Mesendoderm (in vitro differentiated cells): ENCODE measurements around the gene FOXP2.
"Not testable (repeated sequence)": the region's sequence is repeated elsewhere in the genome, so short reads cannot be mapped to it uniquely, and the experiment has no call there.

Experiments
- DNase-seq: peaks from one replicate; pipeline ENCODE4 v3.0.0; 2013
- H2AK5ac ChIP-seq: 2 replicates; pipeline ENCODE4 v1.6.1; 2013; ENCODE audit warnings: low read length, inconsistent platforms
- H2BK120ac ChIP-seq: 2 replicates; pipeline ENCODE4 v1.6.1; 2013; ENCODE audit warnings: low read depth, mild to moderate bottlenecking, low read length, moderate library complexity, mixed read lengths
- H2BK15ac ChIP-seq: replicated peaks from 2 replicates; pipeline ENCODE4 v1.6.1; 2013; ENCODE audit warnings: low read depth, mild to moderate bottlenecking, moderate library complexity
- H2BK5ac ChIP-seq: 2 replicates; pipeline ENCODE4 v1.6.1; 2013; ENCODE audit warnings: low read length, inconsistent platforms
- H3K18ac ChIP-seq: 2 replicates; pipeline ENCODE4 v1.6.1; 2013; ENCODE audit warnings: mild to moderate bottlenecking, low read length, mixed read lengths
- H3K23ac ChIP-seq: one replicate; pipeline ENCODE4 v1.6.1; 2013; ENCODE audit warnings: low read length
- H3K27ac ChIP-seq: 2 replicates; pipeline ENCODE4 v1.5.1; 2013; ENCODE audit warnings: low read depth, mild to moderate bottlenecking, inconsistent platforms, low read length, moderate library complexity
- H3K27me3 ChIP-seq: 2 replicates; pipeline ENCODE4 v1.6.1; 2013; ENCODE audit warnings: low read length, control low read depth, mild to moderate bottlenecking, inconsistent platforms; ENCODE audit not compliant: insufficient read depth, poor library complexity
- H3K36me3 ChIP-seq: 2 replicates; pipeline ENCODE4 v1.6.1; 2013; ENCODE audit warnings: low read length, inconsistent platforms; ENCODE audit not compliant: control insufficient read depth, insufficient read depth
- H3K4ac ChIP-seq: one replicate; pipeline ENCODE4 v1.6.1; 2013; ENCODE audit warnings: low read depth, mild to moderate bottlenecking, low read length, moderate library complexity
- H3K4me1 ChIP-seq: 2 replicates; pipeline ENCODE4 v1.6.1; 2013; ENCODE audit warnings: low read depth, low read length, inconsistent platforms; ENCODE audit not compliant: control insufficient read depth
- H3K4me2 ChIP-seq: 2 replicates; pipeline ENCODE4 v1.6.1; 2013; ENCODE audit warnings: low read length
- H3K4me3 ChIP-seq: 2 replicates; pipeline ENCODE4 v1.5.1; 2013; ENCODE audit warnings: mild to moderate bottlenecking, low read length
- H3K56ac ChIP-seq: one replicate; pipeline ENCODE4 v1.6.1; 2013; ENCODE audit warnings: low read length
- H3K79me1 ChIP-seq: 2 replicates; pipeline ENCODE4 v1.6.1; 2013; ENCODE audit warnings: low read length, inconsistent platforms
- H3K79me2 ChIP-seq: 2 replicates; pipeline ENCODE4 v1.6.1; 2013; ENCODE audit warnings: mild to moderate bottlenecking, low read length; ENCODE audit not compliant: control insufficient read depth, insufficient read depth
- H3K9ac ChIP-seq: 2 replicates; pipeline ENCODE4 v1.6.1; 2013; ENCODE audit warnings: low read length, inconsistent platforms
- H4K5ac ChIP-seq: one replicate; pipeline ENCODE4 v1.6.1; 2013; ENCODE audit warnings: low read length
- H4K8ac ChIP-seq: one replicate; pipeline ENCODE4 v1.6.1; 2013; ENCODE audit warnings: low read depth, mild to moderate bottlenecking, control low read depth, low read length, moderate library complexity
- WGBS: extraction: QIAGEN DNeasy Blood & Tissue Kit; methylation state at CpG from one replicate; pipeline ENCODE4 v1.1.7; 2013; ENCODE audit warnings: low lambda C conversion rate, missing lambda C conversion rate; ENCODE audit not compliant: insufficient coverage; ENCODE audit errors: extremely low coverage; 5-methylcytosine and 5-hydroxymethylcytosine counted together

The FOXP2 gene

GRCh38 chr7:114533131-114533530 is 118.5 kb downstream of the FOXP2 start:
- no peak overlapping the region for H2BK15ac ChIP-seq
- no peaks in the 10 kb centered on the region for H3K79me1 ChIP-seq
- H4K8ac ChIP-seq = no peak overlapping the region
- no peak overlapping the region for H3K18ac ChIP-seq
- no peak overlapping the region for H3K27ac ChIP-seq
- no peak overlapping the region for H4K5ac ChIP-seq
- H3K4me3 ChIP-seq = no peak overlapping the region
- H3K79me2 ChIP-seq = no peaks in the 10 kb centered on the region
- no peak overlapping the region for H3K56ac ChIP-seq
- H3K4me1 ChIP-seq = no peaks in the 10 kb centered on the region
- H2AK5ac ChIP-seq = no peak overlapping the region
- peak; percentile 19 for DNase-seq
- H3K4ac ChIP-seq = no peak overlapping the region
- no CpG with 5 or more reads among the region's 3 CpGs for WGBS
- H2BK120ac ChIP-seq = no peak overlapping the region
- no peaks in the 10 kb centered on the region for H3K36me3 ChIP-seq
- no peak overlapping the region for H2BK5ac ChIP-seq
- H3K23ac ChIP-seq = no peak overlapping the region
- H3K27me3 ChIP-seq = no peaks in the 10 kb centered on the region
- no peak overlapping the region for H3K9ac ChIP-seq
- H3K4me2 ChIP-seq = no peak overlapping the region

- no peak overlapping the region for H3K27ac ChIP-seq
These were observed 120.3 kb downstream of the FOXP2 start for GRCh38 chr7:114534953-114535352.

GRCh38 chr7:114539575-114539974 is 125.0 kb downstream of the FOXP2 start:
- no peak overlapping the region for H3K27ac ChIP-seq
- H4K5ac ChIP-seq = no peak overlapping the region
- H3K4me3 ChIP-seq = no peak overlapping the region

More at GRCh38 chr7:114534953-114535352, 120.3 kb downstream of the FOXP2 start:
- Histone ChIP-seq H3K23ac (no peak overlapping the region), H3K56ac (no peak overlapping the region), H3K79me1 (no peaks in the 10 kb centered on the region), H3K4me2 (no peak overlapping the region), H2AK5ac (no peak overlapping the region), H3K79me2 (no peaks in the 10 kb centered on the region), H3K9ac (no peak overlapping the region), H4K5ac (no peak overlapping the region), H3K27me3 (no peaks in the 10 kb centered on the region), H3K36me3 (no peaks in the 10 kb centered on the region), H4K8ac (no peak overlapping the region), H3K4me1 (no peaks in the 10 kb centered on the region), H2BK5ac (no peak overlapping the region), H2BK120ac (no peak overlapping the region), H3K4me3 (no peak overlapping the region), H3K18ac (no peak overlapping the region), H3K4ac (no peak overlapping the region), H2BK15ac (no peak overlapping the region)
- WGBS = no CpG with 5 or more reads among the region's 2 CpGs
- no peak for DNase-seq

GRCh38 chr7:114540291-114540690 is 125.7 kb downstream of the FOXP2 start:
- H3K27ac ChIP-seq = no peak overlapping the region
- H2BK15ac ChIP-seq = no peak overlapping the region
- H3K27me3 ChIP-seq = no peaks in the 10 kb centered on the region
- no peak overlapping the region for H3K56ac ChIP-seq
- no peak overlapping the region for H4K5ac ChIP-seq
- no peak overlapping the region for H3K23ac ChIP-seq
- no peaks in the 10 kb centered on the region for H3K4me1 ChIP-seq
- no peaks in the 10 kb centered on the region for H3K36me3 ChIP-seq
- no peak overlapping the region for H2BK5ac ChIP-seq
- H4K8ac ChIP-seq = no peak overlapping the region
- WGBS = no CpG with 5 or more reads among the region's 1 CpG
- no peak overlapping the region for H2BK120ac ChIP-seq
- H3K4ac ChIP-seq = no peak overlapping the region
- H3K9ac ChIP-seq = no peak overlapping the region
- no peaks in the 10 kb centered on the region for H3K79me1 ChIP-seq
- no peak overlapping the region for H3K4me3 ChIP-seq
- no peak overlapping the region for H2AK5ac ChIP-seq
- no peak overlapping the region for H3K18ac ChIP-seq
- no peak for DNase-seq
- no peaks in the 10 kb centered on the region for H3K79me2 ChIP-seq
- H3K4me2 ChIP-seq = no peak overlapping the region

More at GRCh38 chr7:114539575-114539974, 125.0 kb downstream of the FOXP2 start:
- Histone ChIP-seq H4K8ac (no peak overlapping the region), H2BK120ac (no peak overlapping the region), H3K9ac (no peak overlapping the region), H3K4me1 (no peaks in the 10 kb centered on the region), H3K23ac (no peak overlapping the region), H3K4me2 (no peak overlapping the region), H3K79me1 (no peaks in the 10 kb centered on the region), H2AK5ac (no peak overlapping the region), H2BK15ac (no peak overlapping the region), H3K36me3 (no peaks in the 10 kb centered on the region), H2BK5ac (no peak overlapping the region), H3K27me3 (no peaks in the 10 kb centered on the region), H3K79me2 (no peaks in the 10 kb centered on the region), H3K56ac (no peak overlapping the region), H3K4ac (no peak overlapping the region), H3K18ac (no peak overlapping the region)
- DNase-seq = peak; percentile 28

GRCh38 chr7:114547346-114547745 is 132.7 kb downstream of the FOXP2 start:
- DNase-seq, H3K9ac ChIP-seq, H3K36me3 ChIP-seq, H3K4me2 ChIP-seq, H2BK5ac ChIP-seq, H4K8ac ChIP-seq, H3K79me2 ChIP-seq, H3K4ac ChIP-seq, H3K4me1 ChIP-seq, H3K27ac ChIP-seq, H3K4me3 ChIP-seq, H2BK120ac ChIP-seq, H3K79me1 ChIP-seq, H2BK15ac ChIP-seq, H3K27me3 ChIP-seq, H3K56ac ChIP-seq, H3K18ac ChIP-seq, H4K5ac ChIP-seq, H3K23ac ChIP-seq, H2AK5ac ChIP-seq: not testable (repeated sequence)
- no CpG with 5 or more reads among the region's 14 CpGs for WGBS

- H3K79me2 ChIP-seq = no peaks in the 10 kb centered on the region
- H3K27me3 ChIP-seq = no peaks in the 10 kb centered on the region
- no peak overlapping the region for H2BK15ac ChIP-seq
- H3K27ac ChIP-seq = no peak overlapping the region
- H2AK5ac ChIP-seq = no peak overlapping the region
- H4K8ac ChIP-seq = no peak overlapping the region
- WGBS = no CpG with 5 or more reads among the region's 1 CpG
- no peak overlapping the region for H3K23ac ChIP-seq
- H2BK120ac ChIP-seq = no peak overlapping the region
- no peak overlapping the region for H3K18ac ChIP-seq
- H3K56ac ChIP-seq = no peak overlapping the region
- H2BK5ac ChIP-seq = no peak overlapping the region
- no peak overlapping the region for H3K4me2 ChIP-seq
- H4K5ac ChIP-seq = no peak overlapping the region
- no peak overlapping the region for H3K4ac ChIP-seq
- no peaks in the 10 kb centered on the region for H3K4me1 ChIP-seq
- no peaks in the 10 kb centered on the region for H3K36me3 ChIP-seq
- no peaks in the 10 kb centered on the region for H3K79me1 ChIP-seq
- H3K4me3 ChIP-seq = no peak overlapping the region
- H3K9ac ChIP-seq = no peak overlapping the region
- no peak for DNase-seq
These were observed 133.7 kb downstream of the FOXP2 start for GRCh38 chr7:114548081-114548980.
